ELR (cell line): ENCODE measurements around the gene KCNE4.
A peak's percentile ranks its signal among the peaks of the same experiment; 100 is the strongest.

Experiments
- DNase-seq: peaks from one replicate; pipeline ENCODE4 v3.0.0-alpha.2; 2015; ENCODE audit warnings: low read depth

The KCNE4 gene

DNA sequence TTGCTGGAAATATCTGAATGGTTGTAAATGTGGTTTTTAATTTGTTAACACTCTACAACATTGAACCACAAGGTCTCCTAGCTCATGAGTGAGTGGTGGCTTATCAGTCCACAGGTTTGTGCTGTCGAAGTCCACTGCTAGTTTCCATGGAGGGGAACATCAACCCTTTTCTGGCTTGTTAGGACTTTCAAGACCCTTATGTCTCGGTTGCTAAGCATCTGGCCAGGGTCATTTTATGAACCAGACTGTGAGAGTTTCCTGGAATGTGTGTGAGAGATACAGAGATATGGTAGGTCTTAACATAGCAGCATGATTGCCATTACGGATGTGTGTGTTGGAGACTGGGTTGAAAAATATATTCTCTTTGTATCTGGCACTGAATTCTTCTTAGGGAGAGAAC is 36.9 kb downstream of the KCNE4 start:
- DNase-seq: no peak

DNA sequence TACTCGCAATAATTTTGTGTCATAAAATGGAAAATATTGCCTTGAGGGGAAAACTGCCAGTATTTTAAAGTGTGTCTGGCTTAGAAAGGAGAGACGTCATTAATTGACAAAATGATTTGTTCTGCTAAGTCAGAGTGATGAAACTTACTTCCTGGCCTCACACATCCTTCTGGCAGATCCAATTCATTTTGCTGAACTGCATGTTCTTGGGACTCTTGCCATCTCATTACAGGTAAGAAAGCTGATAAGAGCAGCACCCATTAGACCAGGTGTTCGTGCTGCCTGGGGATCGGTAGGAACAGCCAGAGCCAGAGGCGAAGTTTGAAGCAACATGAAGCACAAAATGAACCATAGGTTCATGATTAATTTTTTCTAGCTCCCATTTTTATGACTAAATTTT is 38.0 kb downstream of the KCNE4 start:
- DNase-seq: no peak

DNA sequence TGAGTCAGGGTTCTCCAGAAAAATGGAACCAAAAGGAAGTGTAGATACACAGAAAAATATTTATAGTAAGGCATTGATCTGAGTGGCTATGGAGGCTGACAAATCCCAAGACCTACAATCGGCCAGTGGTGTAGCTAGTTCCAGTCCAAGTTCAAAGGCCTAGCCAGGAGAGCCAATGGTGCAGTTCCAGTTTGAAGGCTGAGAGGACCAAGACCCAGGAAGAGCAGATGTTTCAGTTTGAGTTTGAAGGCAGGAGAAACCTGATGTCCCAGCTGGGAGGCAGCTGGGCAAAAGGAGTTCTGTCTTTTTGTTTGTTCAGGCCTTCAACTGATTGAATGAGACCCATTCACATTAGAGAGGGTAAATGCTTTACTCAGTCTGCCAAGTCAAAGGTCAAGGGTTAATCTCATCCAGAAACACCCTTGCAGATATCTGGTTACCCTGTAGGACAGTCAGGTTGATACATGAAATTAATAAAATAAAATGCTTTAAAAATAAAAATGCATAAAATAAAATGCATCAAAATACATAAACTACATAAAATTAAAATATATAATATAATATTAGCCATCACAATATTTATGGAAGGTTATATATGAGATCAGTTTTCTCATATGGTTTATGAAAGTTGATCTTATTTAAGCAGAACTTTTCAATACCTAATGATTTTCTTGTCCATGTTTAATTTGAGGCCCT is 38.7 kb downstream of the KCNE4 start:
- DNase-seq: no peak

DNA sequence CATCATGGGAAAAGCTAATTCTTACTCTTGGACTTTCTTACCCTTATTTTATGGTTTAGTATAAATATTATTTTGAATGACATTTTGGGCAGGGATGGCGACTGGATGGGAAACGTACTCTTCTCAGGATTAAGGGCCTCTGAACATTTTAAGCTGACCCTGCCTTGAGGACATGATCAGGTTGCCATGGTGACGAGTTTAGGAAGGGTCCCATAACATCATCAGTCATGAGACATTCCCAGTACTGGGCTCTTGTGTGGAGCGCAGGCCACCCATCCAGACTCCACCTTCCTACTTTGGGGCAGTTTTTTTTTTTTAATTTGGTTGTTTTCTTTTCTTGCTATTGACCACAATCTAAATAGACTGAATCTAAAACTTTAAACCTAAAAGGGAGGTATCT is 40.7 kb downstream of the KCNE4 start:
- DNase-seq: no peak

DNA sequence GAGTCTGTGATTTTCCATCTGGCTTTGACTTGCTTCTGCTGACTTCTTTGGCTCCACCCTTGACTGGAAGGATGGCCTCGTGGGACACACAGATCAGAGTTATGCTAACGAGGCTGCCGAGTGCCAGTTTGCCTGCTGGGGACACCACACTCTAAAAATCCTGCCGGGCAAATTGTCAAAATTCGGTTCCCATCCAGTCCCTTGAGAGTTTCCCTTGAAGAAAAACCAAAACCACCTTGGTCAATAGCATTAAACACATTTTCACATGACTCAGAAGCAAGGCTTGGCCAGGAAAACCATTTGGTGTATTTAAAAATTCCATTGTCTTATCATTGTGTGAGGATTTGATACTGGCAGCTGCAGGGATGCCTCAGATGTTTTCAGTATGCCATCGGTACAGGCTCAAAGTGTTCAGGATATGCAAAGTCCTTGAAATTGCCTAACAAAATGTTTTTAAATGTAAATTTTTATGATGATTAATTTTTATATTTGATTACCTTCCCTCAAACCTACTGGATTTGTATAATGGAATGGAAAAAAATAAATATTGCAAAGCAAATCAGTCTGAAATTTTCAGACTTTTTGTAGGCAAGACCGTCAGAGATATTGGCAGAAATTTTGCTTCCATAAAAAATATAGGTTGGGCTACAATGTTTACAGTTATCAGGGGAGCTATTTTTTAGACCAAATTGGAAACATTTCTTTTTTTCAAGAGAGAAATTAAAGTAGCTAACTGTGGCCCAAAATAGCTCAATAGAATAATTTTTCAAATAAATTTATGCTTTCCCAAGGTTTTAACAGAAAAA is 41.6 kb downstream of the KCNE4 start:
- peak; percentile 17 for DNase-seq

DNA sequence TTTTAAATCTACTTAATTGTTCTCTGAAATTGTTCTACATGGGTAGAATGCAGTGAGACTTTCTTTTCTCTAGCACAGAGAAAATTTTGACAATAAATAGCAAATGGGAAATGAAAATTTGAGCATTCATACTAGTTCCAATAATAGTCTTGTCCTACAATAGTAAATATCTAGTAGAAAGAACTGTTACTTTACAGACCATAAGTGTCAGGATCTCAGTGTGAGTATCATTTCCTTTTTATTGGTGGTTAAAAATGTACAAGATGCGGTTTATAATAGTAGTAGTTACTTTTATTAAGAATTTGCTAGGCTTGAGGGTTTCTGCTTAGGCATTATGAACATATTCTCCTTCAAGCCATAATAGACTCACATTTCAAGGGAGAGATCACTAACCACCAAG is 43.2 kb downstream of the KCNE4 start:
- no peak for DNase-seq

DNA sequence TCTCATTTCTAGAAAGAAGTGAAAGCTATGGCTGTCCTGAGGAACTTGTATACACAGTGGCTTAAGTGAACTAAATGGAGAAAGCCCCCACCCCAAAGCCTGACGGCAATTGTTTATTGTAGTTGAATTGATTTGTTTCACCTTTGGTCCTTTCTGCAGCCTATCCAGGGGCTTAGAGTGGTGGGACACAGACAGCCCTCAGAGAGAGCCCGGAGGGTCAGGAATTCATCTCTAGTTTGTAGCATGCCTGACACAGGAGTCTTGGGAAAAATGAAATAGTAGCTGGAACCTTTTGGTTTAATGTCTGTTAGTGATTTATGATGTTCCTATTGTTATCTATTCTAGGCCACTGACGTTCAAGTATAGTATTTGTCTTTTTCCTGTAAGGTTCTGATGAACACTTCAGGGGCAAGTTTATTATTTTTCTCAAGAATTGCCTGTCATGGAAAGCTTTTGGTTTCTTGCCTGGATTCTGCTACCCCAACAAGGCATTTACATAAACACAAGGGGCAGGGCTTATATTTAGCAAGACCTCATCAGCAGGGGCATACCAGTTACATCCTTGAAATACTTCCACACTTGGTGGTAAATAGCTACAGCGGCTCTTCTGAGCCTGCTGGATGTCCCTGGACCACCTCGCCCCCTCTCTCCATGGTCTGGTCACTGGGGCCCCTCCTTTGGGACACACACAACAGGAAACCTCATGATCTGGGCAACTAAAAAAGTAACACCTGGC is 44.4 kb downstream of the KCNE4 start:
- DNase-seq: no peak

DNA sequence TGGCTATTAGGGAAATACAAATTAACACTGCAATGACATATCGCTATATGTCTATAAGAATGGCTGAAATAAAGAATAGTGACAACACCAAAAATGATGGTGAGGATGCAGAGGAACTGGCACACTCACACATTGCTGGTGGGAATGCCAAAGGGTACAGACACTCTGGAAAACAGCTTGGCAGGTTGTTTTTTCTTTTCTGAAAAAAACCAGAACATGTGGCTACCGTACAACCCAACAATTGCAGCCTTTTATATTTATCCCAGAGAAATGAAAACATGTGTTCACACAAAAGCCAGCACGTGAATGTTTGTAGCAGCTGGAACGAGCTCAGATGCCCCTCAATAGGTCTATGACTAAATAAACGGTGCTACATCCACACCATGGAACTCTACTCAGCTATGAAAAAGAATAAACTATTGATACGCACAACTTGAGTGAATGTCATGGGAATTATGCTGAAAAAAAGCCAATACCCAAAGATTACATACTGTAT is 45.9 kb downstream of the KCNE4 start:
- no peak for DNase-seq

DNA sequence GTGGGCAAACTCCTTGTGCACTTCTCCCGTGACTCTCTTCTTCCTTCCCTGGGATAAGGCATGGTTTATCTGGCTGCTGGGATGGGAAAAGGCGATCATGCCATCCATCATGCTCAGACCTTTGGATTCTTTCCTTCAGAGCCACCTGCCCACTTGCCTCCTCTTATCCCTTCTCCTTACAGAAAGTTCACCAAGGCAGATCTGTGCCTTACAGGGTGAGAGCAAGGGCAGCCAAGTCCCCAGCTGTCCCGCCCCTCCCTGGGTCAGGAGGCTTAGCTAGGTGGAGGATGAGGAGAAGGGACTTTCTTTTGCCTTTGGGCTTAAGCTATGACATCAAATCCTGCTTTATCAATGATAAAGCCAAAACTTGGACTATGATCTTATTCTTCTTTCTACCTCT is 47.6 kb downstream of the KCNE4 start:
- DNase-seq: no peak

DNA sequence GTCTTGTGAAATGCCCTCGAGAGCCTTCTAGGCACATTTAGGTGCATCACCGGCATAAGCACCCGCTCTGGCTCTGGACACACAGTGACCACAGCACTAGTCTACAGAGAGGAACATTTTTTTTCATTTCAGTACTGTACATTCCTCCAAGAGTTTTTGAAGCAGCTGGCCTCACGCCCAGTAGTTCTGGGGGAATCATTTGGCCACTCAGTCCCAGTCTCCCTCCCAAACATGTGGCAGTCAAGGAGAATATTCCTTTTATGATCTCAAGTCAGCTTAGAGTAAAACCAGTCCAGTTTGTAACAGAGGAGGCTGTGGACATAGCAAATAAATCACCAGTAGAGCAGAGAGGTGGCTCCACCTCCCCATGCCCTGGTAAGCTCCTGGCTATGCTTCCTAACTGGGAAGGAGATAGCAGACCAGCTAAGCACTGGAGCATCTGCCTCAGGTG is 48.1 kb downstream of the KCNE4 start:
- DNase-seq: no peak

DNA sequence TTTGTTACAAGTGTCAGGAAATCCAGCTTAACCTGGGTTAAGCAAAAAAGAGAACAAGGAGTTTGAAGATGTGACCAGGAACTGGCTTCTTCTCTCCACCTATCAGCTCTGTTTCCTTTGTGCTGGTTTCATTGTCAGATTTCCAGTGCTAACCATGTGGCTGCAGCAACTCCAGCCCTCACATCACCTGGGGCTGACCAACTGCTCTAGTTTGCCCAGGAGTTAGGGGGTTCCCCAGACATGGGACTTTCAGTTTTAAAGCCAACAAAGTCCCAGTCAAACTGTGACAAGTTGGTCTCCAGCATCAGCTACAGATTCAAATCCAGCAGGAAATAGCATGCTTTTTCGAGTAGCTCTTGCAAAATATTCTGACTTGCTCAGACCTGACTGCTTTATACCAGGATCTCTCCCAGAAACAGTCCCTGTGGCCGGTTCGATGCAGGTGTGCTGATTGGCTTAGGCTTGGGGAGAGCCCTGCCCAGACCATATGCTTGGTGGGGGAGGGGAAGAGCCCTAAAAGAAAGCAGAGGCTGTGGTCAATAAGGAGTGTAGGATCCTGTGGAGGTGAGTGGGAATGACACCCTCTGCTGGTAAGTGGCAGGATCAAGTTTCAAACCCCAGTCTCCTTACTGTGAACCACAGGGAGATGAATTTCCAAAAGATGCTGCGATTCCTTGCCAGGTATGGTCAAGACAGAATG is 49.5 kb downstream of the KCNE4 start:
- peak; percentile 65 for DNase-seq

DNA sequence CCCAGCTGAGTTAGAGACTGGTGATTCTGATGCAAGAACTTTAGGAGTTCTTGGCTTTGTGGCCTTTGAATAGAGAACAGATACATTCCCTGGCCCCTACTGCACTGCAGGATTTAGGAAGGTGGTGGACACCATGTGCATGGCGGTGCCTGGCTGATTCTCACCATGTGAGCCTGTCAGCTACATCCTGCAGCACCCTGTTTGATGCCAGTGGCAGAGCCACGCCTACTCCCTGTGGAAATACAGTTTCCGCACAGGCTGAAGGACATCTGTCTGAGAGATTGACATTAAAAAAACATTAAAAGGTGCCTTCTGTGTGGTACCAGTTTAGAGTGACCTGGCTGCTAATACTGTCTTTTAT is 50.0 kb downstream of the KCNE4 start:
- no peak for DNase-seq

DNA sequence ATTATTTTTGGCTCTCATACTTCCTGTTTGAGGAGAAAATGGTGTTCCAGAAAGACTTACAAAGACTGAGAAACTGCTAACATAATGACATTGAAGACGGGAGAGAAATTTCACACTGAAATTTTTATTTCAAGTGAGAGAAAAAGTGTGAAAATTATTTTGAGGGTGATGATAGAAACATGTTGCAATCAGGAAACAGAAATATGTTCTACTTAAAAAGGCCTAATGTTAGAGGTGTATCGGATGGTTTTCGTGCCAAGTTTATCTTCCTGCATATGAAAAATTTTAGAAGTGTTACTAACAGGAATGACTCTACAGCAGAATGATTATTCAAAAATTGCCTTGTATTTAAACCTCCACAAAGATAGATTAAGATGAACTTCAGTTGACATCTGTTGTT is 50.5 kb downstream of the KCNE4 start:
- no peak for DNase-seq

DNA sequence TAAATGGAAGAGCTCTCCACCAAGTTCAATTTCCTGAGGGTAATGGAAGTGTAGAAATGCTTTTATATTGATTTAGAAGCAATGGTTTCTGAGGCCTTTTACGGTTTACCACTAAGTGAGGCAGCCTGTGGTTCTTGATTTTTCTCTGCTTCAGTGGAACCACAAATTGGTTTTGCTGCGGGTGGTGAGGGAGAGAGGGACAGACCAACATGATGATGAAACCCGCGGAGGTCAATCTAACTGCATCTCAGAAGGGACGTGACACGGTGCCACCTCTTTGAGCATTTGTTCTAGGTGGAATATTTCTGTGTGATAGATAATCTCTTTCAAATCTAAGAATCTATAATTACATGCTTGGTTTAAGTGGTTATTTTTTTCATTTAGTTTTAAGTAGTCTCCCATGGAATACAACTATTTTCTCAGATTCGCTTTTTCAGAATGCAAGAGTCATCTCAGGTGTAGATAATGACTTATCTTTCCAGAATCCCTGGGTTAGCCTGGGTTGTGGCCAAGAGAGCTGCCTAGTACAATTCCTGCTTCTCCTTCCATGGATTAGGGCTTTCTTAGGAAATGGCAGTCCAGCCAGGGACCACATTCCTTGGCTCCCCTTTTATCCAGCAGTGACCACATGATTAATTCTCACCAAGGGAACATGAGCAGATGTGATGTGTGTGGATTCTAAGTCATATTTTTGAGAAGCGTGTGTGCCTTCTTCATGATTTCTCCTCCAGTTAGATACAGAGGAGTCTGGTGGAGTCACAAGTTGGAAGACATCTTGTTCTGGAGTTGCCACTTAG is 52.5 kb downstream of the KCNE4 start:
- no peak for DNase-seq
